ENCODE results near the gene HEXIM1. TPM values are rescaled to one million over a fixed set of nuclear protein-coding genes. Genes with fewer than 3 reads are reported as not detected.
A peak's percentile ranks its signal among the peaks of the same experiment; 100 is the strongest.

The HEXIM1 gene, protein sequence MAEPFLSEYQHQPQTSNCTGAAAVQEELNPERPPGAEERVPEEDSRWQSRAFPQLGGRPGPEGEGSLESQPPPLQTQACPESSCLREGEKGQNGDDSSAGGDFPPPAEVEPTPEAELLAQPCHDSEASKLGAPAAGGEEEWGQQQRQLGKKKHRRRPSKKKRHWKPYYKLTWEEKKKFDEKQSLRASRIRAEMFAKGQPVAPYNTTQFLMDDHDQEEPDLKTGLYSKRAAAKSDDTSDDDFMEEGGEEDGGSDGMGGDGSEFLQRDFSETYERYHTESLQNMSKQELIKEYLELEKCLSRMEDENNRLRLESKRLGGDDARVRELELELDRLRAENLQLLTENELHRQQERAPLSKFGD
- 11.6 and 13.0 TPM in 2 replicates for total RNA-seq (2014; rRNA removed; shearing (Covaris generic); ENCODE audit: low replicate concordance)

DNA sequence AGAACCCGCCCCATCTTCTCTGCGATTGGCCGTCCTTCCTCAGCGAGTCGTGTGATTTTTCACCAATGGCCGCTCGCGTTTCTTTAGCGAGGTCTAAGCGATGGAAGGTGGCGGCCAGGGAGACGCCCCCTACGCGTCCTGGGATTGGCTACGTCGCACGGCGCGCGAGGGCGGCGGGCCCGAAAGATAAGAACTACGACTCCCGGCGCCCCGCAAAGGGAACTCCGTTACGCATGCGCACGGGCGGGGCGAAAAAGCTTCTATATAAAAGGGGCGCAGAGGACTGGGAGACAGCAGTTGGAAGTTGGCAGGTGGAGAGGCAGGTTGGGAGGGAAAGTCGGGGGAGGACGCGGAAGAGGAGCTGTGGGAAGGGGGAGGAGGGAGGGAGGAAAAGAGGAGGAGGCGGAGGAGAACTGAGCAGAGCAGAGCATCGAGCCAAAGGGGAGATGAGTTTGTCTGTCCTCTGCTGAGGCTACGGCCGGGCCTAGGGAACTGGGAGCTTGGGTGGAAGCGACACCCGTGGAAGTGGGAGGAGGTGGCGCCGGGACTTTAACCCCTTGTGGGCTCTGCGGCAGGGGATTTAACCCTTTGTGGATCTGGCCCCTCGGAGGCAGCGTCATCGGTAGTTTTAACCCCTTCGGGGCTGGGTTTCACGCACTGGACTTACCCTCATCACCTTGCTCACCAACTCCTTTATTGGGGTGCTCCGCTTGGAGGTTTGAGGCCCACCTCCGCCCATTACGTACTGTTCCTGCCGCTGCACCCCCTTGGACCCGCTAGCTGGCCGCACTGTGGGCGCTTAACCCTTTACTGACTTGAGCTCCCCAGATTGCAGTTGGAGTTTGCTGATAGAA lies at the start of gene HEXIM1:
HEXIM1 (plus strand) TSS at position 293 of the 854 bp plus-strand sequence. CDS start 716 bp downstream, outside the sequence.
- peak; percentile 100 for DNase-seq (ENCODE audit: low read depth)
- in situ Hi-C loops (cut with HindIII; ENCODE audit: low pct_unique_long_range_greater_than_20kb, low sequenced_read_pairs) = no loop called here

DNA sequence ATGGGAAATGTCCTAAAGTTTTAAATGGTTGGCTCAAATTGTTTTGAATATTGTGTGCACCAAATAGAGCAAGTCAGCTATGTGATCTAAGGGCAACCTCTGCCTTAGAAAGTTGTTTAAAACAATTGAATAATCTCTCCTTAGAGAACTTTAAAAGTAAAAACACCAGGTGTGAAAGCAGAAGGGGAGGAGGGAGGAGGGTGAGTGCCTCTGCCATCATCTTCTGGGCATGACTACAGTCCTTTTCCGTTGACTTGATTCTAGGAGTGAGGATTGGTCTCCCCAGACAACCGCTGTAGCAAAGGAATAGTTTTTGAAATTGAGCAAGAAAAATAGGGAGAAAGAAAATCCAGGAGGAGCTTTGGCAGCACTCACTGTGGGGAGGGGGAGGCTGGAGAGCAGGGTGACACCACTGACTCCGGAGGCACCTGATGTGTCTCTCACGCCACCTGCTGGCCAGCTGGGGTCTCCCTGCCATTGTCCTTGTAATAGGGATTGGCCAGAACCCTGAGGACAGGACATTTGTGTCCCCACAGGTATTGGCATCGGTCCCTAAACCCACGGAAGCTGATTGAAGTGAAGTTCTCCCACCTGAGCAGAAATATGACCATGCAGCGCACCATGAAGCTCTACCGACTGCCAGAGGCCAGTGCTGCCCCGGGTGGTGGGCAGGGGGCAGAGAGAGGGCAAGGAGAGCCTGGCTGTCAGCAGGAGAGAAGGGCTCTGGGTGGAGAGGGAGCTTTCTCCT lies 49.2 kb upstream of the HEXIM1 start:
- in situ Hi-C loops (cut with HindIII; ENCODE audit: low pct_unique_long_range_greater_than_20kb, low sequenced_read_pairs) = no loop called here
- DNase-seq (ENCODE audit: low read depth) = peak; percentile 70

DNA sequence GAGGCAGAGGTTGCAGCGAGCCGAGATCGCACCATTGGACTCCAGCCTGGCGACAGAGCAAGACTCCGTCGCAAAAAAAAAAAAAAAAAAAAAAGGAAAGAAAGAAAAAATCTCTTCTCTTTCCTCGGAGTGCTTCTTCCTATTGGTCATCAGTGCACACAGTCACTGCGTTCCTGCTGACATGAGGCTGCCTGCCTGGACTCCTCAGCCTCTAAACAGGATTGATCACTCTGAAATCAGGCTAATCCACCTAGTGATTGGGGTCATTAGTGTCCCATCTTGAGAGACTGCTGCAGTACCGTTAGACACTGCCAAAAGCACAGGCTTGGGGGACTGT lies 46.8 kb upstream of the HEXIM1 start:
- in situ Hi-C loops (cut with HindIII; ENCODE audit: low pct_unique_long_range_greater_than_20kb, low sequenced_read_pairs) = no loop called here
- no peak for DNase-seq (ENCODE audit: low read depth)

DNA sequence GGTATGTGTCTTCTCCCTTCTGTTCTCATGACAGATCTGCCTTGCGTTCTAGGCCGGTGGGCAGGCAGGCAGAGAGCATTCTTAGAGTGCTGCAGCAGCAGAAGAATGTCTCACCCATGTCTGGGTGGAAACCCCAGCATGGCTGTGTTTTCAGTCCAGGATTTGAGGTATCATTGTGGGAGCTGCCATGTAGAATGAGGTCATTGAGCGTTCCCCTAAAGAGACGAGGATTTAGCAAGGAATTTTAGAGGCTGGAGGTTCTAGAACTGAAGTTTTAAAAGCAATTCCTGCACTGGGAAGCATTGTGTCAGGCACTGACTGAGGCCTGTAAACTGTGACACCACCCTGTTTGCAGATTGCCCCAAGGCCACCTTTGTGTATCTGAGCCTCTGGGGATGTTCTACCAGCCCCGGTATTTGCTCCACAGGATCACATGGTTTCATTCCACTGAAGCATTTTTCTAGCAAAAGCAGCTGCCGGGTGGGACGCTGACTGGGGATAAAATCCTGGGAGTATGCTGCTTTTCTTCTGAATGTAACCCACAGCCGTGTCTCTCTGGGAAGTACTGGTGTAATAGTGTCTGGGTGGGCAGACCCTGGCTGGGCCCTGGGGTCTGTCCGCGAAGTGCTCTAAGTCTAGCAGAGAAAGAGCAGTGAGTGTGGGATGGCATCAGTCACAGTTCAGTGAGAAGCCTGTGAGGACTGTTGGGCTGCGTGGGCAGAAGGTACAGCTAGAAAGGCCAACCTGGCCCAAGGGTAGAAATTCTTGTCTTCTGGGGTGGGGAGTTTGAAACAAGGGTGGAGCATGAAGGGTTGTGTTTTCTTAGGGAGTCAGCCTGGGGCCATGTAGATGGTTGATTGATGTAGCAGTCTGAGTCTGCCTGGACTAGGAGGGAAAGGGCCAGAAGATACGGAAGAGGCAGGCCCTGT lies 46.1 kb upstream of the HEXIM1 start:
- peak; percentile 50 for DNase-seq (ENCODE audit: low read depth)
- in situ Hi-C loops (cut with HindIII; ENCODE audit: low pct_unique_long_range_greater_than_20kb, low sequenced_read_pairs) = no loop called here

DNA sequence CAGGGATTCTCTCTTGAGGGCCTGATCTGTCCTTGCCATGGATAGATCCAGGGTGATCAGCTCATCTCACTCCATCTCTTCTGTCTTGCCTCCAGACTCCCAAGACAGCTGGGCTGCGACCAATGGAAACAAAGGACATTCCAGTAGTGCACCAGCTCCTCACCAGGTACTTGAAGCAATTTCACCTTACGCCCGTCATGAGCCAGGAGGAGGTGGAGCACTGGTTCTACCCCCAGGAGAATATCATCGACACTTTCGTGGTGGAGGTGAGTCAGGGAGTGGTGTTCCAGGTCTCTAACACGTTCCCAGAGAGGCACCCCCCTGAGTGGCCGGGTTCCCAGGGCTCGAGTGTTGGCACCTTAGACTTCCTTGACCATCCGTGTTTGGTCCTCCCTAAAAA lies 45.4 kb upstream of the HEXIM1 start:
- in situ Hi-C loops (cut with HindIII; ENCODE audit: low pct_unique_long_range_greater_than_20kb, low sequenced_read_pairs) = no loop called here
- DNase-seq (ENCODE audit: low read depth) = no peak

DNA sequence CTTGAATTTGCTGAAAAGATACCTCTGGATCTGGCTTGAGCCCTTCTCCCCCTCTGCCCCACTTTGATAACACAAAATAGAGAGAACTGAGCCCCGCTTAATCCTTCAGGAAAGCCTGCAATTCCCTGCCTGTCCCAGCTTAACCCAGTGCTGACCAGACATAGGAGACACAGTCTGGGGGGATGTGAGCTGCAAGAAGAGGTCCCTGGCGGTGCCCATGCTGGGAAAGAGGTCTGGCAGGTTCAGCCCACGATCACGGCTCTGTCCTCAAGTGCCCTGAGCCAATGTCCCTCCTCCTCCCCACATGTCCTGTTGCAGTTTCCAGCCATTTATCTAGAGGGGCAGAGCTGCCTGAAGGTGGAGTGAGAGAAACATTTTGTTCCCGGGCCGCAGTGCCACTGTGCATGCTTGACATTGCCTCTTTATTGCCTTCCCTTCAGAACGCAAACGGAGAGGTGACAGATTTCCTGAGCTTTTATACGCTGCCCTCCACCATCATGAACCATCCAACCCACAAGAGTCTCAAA lies 44.9 kb upstream of the HEXIM1 start:
- in situ Hi-C loops (cut with HindIII; ENCODE audit: low pct_unique_long_range_greater_than_20kb, low sequenced_read_pairs) = no loop called here
- DNase-seq (ENCODE audit: low read depth) = no peak

DNA sequence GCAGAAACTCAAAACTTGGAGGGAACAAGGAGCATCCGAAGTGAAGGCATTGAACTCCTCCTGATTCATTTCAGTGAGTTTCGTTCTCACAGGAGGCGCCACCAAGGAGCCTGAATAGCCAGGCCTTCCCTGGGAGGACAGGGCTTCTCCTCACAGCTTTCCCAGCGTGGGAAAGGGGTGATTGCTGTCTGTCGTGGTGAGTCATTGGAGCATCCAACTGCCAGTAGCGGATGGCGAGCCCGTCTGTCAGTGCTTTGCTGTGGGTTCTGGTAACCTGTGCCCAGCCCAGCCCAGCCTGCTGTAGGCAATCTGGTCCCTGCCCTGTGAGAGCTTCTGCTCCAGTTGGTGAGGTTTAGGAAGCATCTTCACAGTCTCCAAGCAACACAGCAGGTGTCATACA lies 44.2 kb upstream of the HEXIM1 start:
- DNase-seq (ENCODE audit: low read depth) = no peak

DNA sequence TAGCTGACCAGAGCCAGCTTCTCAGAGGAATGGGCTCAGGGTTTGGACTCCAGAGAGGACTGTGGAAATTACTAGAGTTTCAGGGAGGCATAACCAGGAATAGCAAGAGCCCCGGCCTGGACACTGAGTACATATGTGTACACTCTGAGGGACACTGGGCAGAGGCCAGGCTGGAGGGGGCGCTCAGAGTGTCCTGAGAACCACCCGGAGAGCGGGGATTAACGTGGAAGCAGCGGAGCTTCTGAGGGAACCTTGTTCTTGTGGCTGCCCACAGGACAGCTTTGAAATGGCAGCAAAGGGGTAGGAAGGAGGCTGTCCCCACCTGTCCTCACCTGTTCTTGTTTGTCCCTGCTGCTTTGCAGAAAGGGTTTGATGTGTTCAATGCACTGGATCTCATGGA lies 43.8 kb upstream of the HEXIM1 start:
- in situ Hi-C loops (cut with HindIII; ENCODE audit: low pct_unique_long_range_greater_than_20kb, low sequenced_read_pairs) = no loop called here

More for the DNA sequence above, 44.2 kb upstream of the HEXIM1 start:
- in situ Hi-C loops (cut with HindIII; ENCODE audit: low pct_unique_long_range_greater_than_20kb, low sequenced_read_pairs) = no loop called here

DNA sequence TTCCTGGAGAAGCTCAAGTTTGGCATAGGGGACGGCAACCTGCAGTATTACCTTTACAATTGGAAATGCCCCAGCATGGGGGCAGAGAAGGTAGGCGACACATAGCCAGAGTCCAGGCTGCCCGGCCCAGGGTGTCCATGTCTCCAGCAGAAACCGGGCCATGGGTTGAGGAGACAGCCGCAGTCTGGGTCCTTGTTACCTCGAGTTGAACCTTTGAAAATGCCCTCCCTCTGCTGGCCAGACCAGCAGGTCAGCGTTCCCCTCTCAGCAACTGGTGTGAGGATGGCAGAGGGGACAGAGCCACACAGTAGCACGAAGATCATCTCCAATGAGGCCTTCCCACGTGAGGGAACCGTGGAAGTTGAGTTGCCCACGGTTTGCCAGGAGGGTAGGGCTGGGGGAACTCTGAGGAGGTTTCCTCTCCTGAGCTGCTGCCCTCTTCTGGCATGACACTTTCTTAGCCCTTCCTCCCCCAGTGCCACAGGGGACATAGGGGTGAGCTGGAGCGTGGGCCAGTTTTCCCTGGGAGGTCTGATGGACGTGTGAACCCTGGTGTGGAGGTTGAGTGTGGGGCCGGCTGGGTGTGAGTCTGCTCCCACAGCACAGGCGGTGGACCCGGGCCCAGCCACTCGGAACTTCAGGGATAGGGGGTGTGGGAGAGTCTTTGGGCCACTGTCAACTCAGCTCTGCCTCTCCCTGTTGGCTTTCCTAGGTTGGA lies 43.2 kb upstream of the HEXIM1 start:
- in situ Hi-C loops (cut with HindIII; ENCODE audit: low pct_unique_long_range_greater_than_20kb, low sequenced_read_pairs) = no loop called here
- DNase-seq (ENCODE audit: low read depth) = no peak

More for the DNA sequence above, 43.8 kb upstream of the HEXIM1 start:
- no peak for DNase-seq (ENCODE audit: low read depth)

DNA sequence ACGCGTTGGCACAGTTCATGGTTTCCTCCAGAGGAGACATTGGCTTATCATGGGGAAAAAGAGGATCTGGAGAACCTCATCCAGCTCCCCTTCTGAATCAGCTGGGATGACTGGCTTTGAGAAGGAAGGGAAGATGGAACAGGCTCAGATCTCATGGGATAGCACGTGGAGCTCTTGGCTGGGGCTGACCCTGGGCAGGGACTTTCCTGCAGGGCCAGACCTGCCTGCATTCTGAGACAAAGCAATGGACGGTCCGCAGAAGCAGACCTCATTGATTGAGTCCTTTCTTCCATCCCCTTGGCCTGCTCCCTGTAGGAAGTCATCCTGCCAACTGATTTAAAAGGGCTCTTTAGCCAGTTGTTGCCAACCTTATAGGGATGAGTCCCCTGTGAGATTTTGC lies 42.2 kb upstream of the HEXIM1 start:
- no peak for DNase-seq (ENCODE audit: low read depth)
- in situ Hi-C loops (cut with HindIII; ENCODE audit: low pct_unique_long_range_greater_than_20kb, low sequenced_read_pairs) = no loop called here

DNA sequence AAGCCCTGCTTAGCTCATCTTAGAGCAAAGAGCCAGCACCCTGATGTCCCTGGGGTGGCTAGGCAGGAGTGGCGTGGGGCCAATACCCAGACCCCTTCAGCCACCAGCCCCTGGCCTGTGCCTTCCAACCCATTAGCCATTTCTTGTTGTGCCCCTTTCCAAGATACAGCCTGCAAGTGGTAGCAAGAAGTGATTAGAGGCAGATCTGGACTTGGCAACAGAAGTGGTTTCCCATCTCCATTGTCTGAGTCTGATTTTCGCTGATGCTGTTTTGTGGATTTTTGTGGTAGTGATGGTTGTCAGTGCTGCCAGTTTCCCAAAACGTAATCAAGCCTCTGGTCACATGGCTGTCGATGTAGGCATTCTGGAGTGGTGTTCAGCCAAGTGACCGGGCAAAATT lies 41.7 kb upstream of the HEXIM1 start:
- DNase-seq (ENCODE audit: low read depth) = no peak
- in situ Hi-C loops (cut with HindIII; ENCODE audit: low pct_unique_long_range_greater_than_20kb, low sequenced_read_pairs) = no loop called here

DNA sequence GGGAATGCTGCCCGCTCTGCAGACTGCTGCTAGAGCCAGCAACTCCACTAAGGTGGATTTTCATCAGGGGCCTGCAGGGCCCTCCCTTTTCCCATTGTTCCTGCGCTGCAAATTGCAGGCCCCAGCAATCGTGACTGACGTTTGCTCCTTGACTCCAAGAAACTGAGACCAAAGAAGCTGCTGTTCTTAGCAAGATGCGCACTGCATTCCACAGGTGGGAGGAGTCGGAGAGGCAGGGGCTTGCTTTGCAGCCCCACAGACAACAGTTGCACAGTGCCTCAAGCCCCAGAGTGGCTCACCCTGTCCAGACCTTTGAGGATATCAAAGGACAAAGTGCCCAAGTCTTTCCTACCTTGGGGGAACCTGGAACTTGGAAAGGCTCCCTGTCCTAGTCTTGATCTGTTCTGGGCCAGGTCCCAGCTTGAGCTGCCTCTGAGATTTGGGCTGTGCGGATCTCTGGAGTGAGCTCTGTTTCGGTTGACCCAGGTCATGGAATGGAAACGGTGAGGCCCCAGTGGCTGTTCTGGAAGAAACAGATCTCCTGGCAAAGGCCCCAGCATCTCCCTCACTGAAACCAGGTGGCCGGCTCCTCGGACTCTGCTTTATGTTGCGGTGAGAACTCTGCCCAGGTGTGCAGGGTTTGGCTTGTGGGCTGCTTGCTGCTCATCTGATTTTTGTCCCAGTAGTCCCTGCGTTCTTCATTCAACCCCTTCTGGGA lies 40.8 kb upstream of the HEXIM1 start:
- in situ Hi-C loops (cut with HindIII; ENCODE audit: low pct_unique_long_range_greater_than_20kb, low sequenced_read_pairs) = no loop called here
- DNase-seq (ENCODE audit: low read depth) = no peak

DNA sequence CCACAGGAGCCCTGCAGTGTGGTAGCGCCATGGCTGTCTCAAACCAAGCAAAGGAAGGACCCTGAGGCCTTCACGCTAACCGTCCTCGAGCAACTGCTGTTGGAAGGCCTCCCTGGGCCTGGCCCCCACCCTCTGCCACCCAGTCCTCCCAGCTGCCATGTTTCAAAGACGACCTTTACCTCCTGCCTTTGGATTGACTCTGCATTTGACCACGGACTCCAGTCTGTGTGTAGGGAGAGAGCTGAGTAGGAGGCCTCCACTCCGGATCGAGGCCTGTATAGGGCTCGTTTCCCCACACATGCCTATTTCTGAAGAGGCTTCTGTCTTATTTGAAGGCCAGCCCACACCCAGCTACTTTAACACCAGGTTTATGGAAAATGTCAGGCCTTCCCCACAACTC lies 40.2 kb upstream of the HEXIM1 start:
- no peak for DNase-seq (ENCODE audit: low read depth)
- in situ Hi-C loops (cut with HindIII; ENCODE audit: low pct_unique_long_range_greater_than_20kb, low sequenced_read_pairs) = no loop called here

DNA sequence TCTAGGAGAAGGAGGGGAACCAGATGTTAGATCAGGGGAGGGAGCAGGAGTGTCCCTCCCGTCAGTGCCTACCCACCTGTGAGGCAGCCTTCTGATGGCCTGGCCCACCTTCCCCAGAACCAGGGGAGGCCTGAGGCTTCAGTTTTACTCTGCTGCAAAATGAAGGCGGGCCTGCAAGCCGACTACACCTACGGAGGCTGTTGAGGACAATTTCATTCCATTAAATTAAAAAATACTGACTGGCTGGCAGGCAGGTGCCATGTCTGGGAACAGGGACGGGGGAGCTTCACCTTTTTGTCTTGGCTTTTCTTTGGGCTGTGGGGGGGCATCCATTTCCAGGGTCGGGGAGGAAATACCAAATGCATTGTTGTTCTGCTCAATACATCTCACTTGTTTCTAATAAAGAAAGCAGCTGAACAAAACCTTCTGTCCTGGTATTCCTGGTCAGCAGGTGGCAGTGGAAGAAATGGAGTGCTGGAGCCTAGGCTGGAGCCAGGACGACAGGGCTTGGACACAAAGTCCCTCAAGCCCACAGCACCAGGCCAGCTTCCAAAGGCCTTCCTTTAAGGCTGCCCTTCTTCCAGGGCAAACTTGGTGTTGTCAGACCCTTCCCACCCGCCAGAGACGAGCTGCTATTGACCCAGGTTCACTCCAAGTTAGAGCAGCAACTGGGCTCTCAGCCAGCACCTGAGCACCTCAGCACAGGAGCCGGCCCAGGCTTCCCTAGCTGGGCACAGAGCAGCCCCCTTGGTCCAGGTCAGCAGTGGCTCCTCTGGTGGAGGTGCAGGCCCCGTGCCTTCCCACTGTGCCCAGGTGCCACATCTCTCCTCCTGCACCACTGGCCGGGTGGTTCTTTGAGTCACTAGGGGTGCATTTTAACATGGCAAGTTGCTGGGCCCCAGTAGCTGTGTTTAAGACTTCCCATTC lies 39.4 kb upstream of the HEXIM1 start:
- in situ Hi-C loops (cut with HindIII; ENCODE audit: low pct_unique_long_range_greater_than_20kb, low sequenced_read_pairs) = no loop called here
- DNase-seq (ENCODE audit: low read depth) = no peak

Data from Caki2 (cell line).